Measurements from ENCODE around the gene TMEM132C. TPM values are rescaled to one million over a fixed set of nuclear protein-coding genes. Genes with fewer than 3 reads are reported as not detected.

The TMEM132C gene
- total RNA-seq, 2 experiments from 2014 or later, result not detected

DNA sequence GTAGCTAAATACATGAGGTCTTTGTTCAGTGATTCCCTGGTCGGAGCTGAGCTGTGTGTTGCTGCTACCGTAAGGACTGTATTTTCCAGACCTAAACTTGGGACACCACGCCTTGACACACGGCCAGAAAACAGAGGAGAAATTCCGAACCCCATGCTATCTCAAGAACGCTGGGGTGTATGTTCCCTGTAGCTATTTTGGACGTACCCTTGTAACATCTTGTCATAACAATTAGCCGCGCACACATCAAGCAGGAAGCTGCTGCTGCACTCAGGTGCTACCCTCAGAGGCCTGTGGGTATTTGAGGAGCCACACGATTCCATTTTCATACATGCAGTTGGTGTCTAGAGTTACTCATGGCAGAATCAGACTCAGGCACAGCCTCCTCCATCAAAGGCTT is 255.0 kb downstream of the TMEM132C start:
- peaks cover 2% of the 10 kb centered on the region for H3K9me3 Mint-ChIP-seq
- no peak for DNase-seq
- H3K27me3 Mint-ChIP-seq, result no peaks in the 10 kb centered on the region
- ATAC-seq (ENCODE audit: low read depth), result no peak
- POLR2A ChIA-PET, result no interaction called here
- no peaks in the 10 kb centered on the region for H3K36me3 Mint-ChIP-seq
- H3K4me1 Mint-ChIP-seq, result no peaks in the 10 kb centered on the region
- no peak overlapping the region for H3K4me3 Mint-ChIP-seq
- H3K27ac Mint-ChIP-seq, result no peak overlapping the region

DNA sequence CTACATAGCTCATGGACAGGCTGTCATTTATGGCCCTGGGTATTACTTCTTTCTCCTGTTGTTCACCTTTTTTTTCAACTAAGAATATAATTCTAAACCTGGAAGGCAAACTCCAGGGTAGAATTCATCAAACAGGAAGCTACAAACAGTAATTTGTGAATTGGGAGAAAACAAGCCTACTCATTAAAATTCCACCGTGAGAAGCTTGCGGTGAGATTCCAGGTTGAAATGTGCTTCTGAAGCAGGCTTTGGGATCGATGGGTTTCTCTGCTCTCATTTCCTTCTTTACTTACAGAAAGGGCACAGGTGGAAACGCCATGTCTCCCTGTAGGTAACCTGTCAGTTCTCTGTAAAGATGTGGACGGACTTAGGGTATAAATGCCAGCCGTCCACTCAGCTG is 257.5 kb downstream of the TMEM132C start:
- H3K36me3 Mint-ChIP-seq, result no peaks in the 10 kb centered on the region
- POLR2A ChIA-PET, result no interaction called here
- H3K27ac Mint-ChIP-seq, result no peak overlapping the region
- DNase-seq (no peak), ATAC-seq (ENCODE audit: low read depth) (no peak)
- no peak overlapping the region for H3K4me3 Mint-ChIP-seq
- peaks cover 2% of the 10 kb centered on the region for H3K9me3 Mint-ChIP-seq
- H3K27me3 Mint-ChIP-seq, result no peaks in the 10 kb centered on the region
- no peaks in the 10 kb centered on the region for H3K4me1 Mint-ChIP-seq

DNA sequence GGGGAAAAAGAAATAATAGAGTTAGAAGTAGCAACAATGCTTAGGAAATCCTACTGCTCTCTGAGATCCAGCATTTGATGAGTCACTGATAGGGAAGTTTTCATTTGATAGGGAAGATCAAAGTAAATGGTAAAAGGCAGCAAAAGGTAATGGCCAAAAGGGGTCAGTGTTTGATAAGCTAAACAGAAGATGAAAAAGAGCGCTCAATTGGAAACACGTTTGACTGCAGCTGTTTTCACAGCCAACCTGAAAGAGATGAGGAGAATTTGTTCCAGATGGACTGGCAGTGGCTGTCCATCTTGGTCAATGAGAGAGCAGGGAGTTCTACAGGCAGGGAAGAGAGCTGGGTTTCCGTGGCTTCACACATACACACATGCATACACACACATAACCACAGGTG is 264.2 kb downstream of the TMEM132C start:
- Mint-ChIP-seq H3K4me1 (no peaks in the 10 kb centered on the region), H3K36me3 (no peaks in the 10 kb centered on the region), H3K27me3 (no peaks in the 10 kb centered on the region), H3K4me3 (no peak overlapping the region), H3K9me3 (no peaks in the 10 kb centered on the region), H3K27ac (no peak overlapping the region)
- DNase-seq (no peak), ATAC-seq (ENCODE audit: low read depth) (no peak)
- POLR2A ChIA-PET, result no interaction called here

DNA sequence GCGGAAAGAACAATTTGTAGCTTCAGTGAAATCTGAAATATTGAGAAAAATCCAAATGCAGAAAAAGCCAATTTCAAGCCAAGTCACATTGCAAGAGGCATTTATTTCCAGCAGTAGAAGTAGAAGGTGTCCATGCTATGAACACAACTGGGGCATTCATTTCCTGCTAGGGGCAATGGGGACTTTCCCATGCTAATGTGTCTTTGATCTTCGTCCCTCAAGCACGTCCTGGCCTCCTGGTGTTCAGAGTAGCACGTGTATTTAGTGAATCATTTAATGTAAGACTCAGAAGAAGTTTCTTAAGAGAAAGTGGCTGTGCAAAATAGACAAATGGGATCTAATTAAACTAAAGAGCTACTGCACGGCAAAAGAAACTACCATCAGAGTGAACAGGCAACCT is 267.9 kb downstream of the TMEM132C start:
- DNase-seq, result no peak
- H3K27ac Mint-ChIP-seq, result no peak overlapping the region
- POLR2A ChIA-PET, result no interaction called here
- ATAC-seq (ENCODE audit: low read depth), result no peak
- no peaks in the 10 kb centered on the region for H3K36me3 Mint-ChIP-seq
- no peaks in the 10 kb centered on the region for H3K9me3 Mint-ChIP-seq
- no peak overlapping the region for H3K4me3 Mint-ChIP-seq
- H3K4me1 Mint-ChIP-seq, result no peaks in the 10 kb centered on the region
- no peaks in the 10 kb centered on the region for H3K27me3 Mint-ChIP-seq

DNA sequence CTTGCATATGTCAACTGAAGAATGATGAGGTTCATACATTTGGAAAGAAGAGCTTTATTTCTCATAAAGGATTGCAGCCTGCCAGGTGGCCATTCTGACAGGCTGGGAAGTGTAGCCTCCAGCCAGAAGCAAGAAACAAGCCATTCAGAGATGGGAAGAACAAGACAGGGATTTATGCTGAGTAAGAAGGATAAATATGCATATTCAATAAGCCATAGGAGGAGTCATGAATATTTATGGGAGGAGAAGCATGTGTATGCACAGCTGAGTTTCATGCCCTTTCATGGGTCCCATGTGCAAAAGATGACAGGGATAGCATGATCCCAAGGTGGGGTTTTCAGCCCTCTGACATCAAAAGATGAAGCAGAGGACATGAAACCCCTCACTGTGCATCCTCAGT is 269.8 kb downstream of the TMEM132C start:
- no peak for DNase-seq
- Mint-ChIP-seq H3K36me3 (no peaks in the 10 kb centered on the region), H3K27me3 (no peaks in the 10 kb centered on the region), H3K9me3 (no peaks in the 10 kb centered on the region), H3K4me1 (no peaks in the 10 kb centered on the region), H3K4me3 (no peak overlapping the region), H3K27ac (no peak overlapping the region)
- no peak for ATAC-seq (ENCODE audit: low read depth)
- POLR2A ChIA-PET, result no interaction called here

DNA sequence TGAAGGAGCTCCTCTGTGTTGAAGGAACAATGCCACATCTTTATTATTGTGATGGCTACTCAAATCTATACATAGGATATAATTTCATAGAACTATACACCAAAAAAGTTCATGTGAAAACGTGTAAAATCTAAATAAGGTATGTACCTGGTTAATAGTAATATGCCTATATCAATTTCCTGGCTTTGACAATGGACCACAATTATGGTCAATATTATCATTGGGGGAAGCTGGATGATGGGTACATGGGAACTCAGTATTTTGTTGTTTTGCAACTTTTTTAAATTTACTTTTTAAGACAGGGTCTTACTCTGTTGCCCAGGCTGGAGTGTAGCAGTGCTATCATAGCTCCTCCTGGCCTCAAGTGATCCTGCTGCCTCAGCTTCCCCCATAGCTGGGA is 270.7 kb downstream of the TMEM132C start:
- Mint-ChIP-seq H3K4me1 (no peaks in the 10 kb centered on the region), H3K27me3 (no peaks in the 10 kb centered on the region), H3K27ac (no peak overlapping the region), H3K36me3 (no peaks in the 10 kb centered on the region), H3K4me3 (no peak overlapping the region), H3K9me3 (no peaks in the 10 kb centered on the region)
- DNase-seq, result no peak
- POLR2A ChIA-PET, result no interaction called here
- ATAC-seq (ENCODE audit: low read depth), result no peak

DNA sequence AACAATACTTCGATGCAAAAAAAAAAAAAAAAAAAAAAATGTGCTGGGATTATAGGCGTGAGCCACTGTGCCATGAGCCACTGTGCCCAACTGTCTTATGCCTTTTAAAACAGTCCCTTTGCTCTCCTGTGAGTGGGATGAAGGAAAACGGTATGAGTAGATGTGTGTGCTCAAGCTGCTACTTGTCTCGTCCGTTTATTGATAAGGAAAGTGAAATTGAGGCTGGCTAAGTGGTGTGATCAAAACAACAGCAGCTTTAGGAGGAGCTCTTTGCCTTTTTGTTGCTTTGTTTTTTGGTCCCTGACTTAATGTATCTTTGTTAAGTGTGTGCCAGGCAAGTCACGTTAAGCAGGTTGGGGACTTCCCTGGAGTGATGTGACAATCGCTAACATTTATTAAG is 275.9 kb downstream of the TMEM132C start:
- ATAC-seq (ENCODE audit: low read depth) (no peak), DNase-seq (no peak)
- Mint-ChIP-seq H3K9me3 (peaks cover 2% of the 10 kb centered on the region), H3K4me1 (no peaks in the 10 kb centered on the region), H3K27ac (no peak overlapping the region), H3K27me3 (no peaks in the 10 kb centered on the region), H3K36me3 (no peaks in the 10 kb centered on the region), H3K4me3 (no peak overlapping the region)
- POLR2A ChIA-PET, result no interaction called here

DNA sequence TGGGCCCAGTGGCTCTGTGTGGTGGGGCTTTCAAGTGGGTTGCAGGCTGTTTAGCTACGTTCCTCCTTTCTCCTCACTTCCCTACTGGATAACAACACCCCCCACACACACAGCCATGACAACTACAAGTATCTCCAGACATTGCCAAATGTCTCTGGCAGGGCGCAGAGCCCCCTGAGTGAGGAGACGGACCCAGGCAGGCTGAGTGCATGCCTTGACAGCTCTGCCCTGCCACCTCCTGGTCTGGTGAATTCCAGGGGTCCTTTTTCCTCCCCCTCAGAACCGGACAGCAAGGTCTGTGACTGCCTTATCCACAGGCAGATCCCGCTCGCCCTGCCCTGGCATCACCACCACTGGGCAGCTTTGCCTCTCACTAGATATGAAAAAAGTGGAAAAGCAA is 276.5 kb downstream of the TMEM132C start:
- POLR2A ChIA-PET, result no interaction called here
- DNase-seq (no peak), ATAC-seq (ENCODE audit: low read depth) (no peak)
- peaks cover 2% of the 10 kb centered on the region for H3K9me3 Mint-ChIP-seq
- H3K27ac Mint-ChIP-seq, result no peak overlapping the region
- H3K36me3 Mint-ChIP-seq, result no peaks in the 10 kb centered on the region
- H3K4me3 Mint-ChIP-seq, result no peak overlapping the region
- H3K27me3 Mint-ChIP-seq, result no peaks in the 10 kb centered on the region
- no peaks in the 10 kb centered on the region for H3K4me1 Mint-ChIP-seq

DNA sequence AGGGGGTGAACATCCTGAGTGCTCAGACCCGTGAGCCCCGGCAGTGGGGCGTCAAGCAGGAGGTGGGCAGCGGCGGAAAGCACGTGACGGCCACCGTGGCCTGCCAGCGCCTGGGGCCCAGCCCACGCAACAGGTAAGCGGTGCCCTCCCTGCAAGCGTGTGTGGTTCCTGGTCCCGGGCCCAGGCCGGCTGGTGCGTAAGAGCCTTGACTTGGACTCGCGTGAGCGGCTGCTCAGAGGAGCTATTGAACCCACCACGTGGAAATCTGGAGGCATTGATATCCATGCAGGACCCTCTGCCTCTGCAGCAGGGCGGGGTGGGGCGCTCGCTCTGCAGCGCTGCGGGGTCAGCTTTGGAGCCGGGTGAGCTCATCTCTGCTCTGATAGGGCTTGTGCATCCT is 277.0 kb downstream of the TMEM132C start:
- POLR2A ChIA-PET, result no interaction called here
- H3K27ac Mint-ChIP-seq, result no peak overlapping the region
- peaks cover 2% of the 10 kb centered on the region for H3K9me3 Mint-ChIP-seq
- ATAC-seq (ENCODE audit: low read depth) (no peak), DNase-seq (no peak)
- H3K4me3 Mint-ChIP-seq, result no peak overlapping the region
- H3K36me3 Mint-ChIP-seq, result no peaks in the 10 kb centered on the region
- H3K4me1 Mint-ChIP-seq, result no peaks in the 10 kb centered on the region
- no peaks in the 10 kb centered on the region for H3K27me3 Mint-ChIP-seq

DNA sequence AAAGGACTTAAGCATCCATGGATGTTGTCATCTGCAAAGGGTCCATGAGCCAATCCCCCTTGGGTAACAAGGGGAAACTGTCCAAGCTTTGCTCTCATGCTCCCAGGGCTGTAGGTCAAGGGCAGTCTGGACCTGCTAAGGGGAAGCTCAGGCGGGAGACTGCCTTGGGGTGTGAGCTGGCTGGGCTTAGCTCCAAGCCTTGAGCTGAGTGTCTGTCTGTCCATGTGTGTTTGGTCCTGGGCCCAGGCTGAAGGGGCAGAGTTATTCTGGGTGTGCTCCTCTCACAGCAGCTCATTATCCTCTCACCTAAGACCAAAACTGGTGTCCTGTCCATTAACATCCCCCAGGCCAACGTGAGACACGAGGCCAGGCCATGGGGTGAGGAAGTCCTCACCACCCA is 282.0 kb downstream of the TMEM132C start:
- H3K9me3 Mint-ChIP-seq, result no peaks in the 10 kb centered on the region
- no peak overlapping the region for H3K4me3 Mint-ChIP-seq
- H3K36me3 Mint-ChIP-seq, result no peaks in the 10 kb centered on the region

DNA sequence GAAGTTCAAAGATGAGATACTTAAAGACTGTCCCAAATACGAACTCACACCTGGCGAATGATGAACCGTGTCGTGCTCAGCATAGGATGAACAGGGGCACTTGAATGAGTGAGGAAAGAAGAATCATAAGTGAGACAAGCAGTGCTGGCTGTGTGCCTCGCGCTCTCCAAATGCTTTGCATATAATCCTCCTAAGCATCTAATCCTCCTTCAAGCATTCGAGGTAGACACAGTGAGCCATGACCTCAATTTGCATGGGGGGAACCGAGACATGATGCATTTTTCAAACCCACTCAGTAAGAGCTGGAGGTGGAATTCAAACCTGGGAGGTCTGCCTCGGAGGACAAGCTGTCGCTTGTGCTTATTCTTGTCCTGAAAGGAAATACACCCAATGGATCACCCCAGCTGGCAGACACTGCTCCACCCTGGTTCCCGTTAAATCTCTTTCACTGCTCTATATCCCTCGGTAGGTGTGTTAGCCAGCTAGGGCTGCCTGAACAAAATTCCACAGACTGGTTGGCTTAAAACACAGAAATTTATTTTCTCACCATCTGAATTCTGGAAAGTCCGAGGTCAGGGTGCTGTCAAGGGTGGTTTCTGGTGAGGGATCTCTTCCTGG is 282.7 kb downstream of the TMEM132C start:
- H3K4me3 Mint-ChIP-seq, result no peak overlapping the region
- POLR2A ChIA-PET, result no interaction called here
- no peaks in the 10 kb centered on the region for H3K36me3 Mint-ChIP-seq
- no peaks in the 10 kb centered on the region for H3K4me1 Mint-ChIP-seq
- no peak overlapping the region for H3K27ac Mint-ChIP-seq
- DNase-seq (no peak), ATAC-seq (ENCODE audit: low read depth) (no peak)
- no peaks in the 10 kb centered on the region for H3K27me3 Mint-ChIP-seq
- no peaks in the 10 kb centered on the region for H3K9me3 Mint-ChIP-seq

More for the DNA sequence above, 282.0 kb downstream of the TMEM132C start:
- no peak for ATAC-seq (ENCODE audit: low read depth)
- POLR2A ChIA-PET, result no interaction called here
- Mint-ChIP-seq H3K27ac (no peak overlapping the region), H3K27me3 (no peaks in the 10 kb centered on the region), H3K4me1 (no peaks in the 10 kb centered on the region)
- DNase-seq, result no peak

DNA sequence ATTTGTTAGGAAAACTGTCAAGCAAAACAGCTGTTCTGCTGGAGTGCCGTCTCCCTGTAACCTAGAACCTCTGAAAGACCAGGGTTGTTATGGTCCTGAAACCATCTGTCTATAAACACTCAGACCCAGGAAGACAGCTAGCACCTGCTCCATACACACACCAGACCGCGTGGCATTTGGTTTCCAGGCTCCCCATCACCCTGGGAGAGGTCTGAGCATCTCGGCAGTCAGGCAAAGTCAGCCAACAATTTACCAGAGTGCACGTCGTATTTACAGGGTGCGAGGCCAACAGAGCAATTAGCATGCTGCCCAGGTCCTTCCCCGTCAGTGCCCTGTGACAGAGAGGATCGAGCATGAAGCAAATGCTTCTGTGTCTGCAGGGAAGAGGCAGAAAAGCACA is 284.3 kb downstream of the TMEM132C start:
- Mint-ChIP-seq H3K4me3 (no peak overlapping the region), H3K36me3 (no peaks in the 10 kb centered on the region), H3K27ac (no peak overlapping the region), H3K4me1 (no peaks in the 10 kb centered on the region), H3K27me3 (no peaks in the 10 kb centered on the region), H3K9me3 (no peaks in the 10 kb centered on the region)
- POLR2A ChIA-PET, result no interaction called here
- no peak for DNase-seq
- ATAC-seq (ENCODE audit: low read depth), result no peak

DNA sequence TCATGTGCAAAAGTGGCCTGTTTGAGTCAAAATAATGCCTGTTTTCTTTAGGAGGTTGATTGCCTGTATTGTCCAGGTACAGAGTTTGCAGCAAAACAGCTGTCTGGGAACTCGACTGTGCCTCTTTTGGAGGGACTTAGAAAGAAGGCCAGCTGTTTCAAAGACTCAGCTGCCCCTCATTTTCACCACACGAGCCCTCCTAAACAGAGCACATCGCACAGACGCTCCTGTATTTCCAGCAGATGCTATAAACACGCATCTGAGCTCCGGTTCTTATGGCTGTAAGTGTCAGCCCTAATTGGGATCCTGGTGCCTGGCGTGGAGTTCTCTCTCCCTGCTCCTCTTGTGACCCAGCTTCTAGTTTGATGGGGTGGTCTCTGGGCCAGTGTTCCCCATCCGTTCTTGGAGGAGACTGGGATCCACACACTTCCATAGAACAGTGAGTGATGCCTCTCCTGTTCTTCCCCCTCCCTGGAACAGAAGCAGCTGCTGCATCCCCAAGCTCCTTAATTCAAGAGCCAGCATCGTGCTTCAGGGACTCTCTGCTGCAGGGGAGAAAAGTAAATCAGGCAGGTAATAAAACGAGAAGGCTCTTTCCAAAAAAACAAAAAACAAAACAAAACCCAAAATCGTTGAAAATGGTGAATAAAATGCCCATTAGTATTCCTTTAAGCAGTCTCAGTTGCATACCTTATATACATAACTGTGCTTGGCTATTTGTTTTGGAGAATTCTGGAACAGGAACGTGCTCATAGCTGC is 287.8 kb downstream of the TMEM132C start:
- no peak overlapping the region for H3K4me3 Mint-ChIP-seq
- POLR2A ChIA-PET, result no interaction called here
- peaks cover 3% of the 10 kb centered on the region for H3K9me3 Mint-ChIP-seq
- no peak overlapping the region for H3K27ac Mint-ChIP-seq
- ATAC-seq (ENCODE audit: low read depth) (no peak), DNase-seq (no peak)
- H3K36me3 Mint-ChIP-seq, result no peaks in the 10 kb centered on the region
- H3K4me1 Mint-ChIP-seq, result no peaks in the 10 kb centered on the region
- no peaks in the 10 kb centered on the region for H3K27me3 Mint-ChIP-seq

DNA sequence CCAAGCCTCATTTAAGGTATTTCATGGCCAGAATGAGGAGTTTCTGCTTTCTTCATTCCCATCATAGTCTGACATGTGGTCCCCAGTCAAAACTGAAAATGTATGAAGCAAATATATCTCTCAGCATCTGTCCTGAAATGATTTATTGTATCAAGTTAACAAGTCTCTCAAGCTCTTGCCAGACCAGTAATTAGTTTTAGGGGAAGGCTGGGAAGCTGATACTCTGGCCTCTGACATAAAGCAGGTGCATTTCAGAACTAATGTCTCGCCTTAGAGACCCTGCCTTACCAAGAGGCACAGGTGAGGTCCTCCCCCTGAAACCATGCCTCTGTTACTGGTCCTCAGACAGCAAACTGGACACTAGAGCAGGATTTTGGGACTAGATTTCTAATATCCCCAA is 290.3 kb downstream of the TMEM132C start:
- peaks cover 8% of the 10 kb centered on the region for H3K9me3 Mint-ChIP-seq
- H3K27ac Mint-ChIP-seq, result no peak overlapping the region
- no peaks in the 10 kb centered on the region for H3K36me3 Mint-ChIP-seq
- H3K27me3 Mint-ChIP-seq, result no peaks in the 10 kb centered on the region
- H3K4me3 Mint-ChIP-seq, result no peak overlapping the region
- POLR2A ChIA-PET, result no interaction called here
- no peaks in the 10 kb centered on the region for H3K4me1 Mint-ChIP-seq
- DNase-seq (no peak), ATAC-seq (ENCODE audit: low read depth) (no peak)
